ENCODE measurements around the gene TAS2R20. TPM values are rescaled to one million over a fixed set of nuclear protein-coding genes. Genes with fewer than 3 reads are reported as not detected.

TAS2R20 gene
- total and polyA plus RNA-seq, 2 experiments from 2014 or later: 3.9 TPM; not detected in 1

DNA sequence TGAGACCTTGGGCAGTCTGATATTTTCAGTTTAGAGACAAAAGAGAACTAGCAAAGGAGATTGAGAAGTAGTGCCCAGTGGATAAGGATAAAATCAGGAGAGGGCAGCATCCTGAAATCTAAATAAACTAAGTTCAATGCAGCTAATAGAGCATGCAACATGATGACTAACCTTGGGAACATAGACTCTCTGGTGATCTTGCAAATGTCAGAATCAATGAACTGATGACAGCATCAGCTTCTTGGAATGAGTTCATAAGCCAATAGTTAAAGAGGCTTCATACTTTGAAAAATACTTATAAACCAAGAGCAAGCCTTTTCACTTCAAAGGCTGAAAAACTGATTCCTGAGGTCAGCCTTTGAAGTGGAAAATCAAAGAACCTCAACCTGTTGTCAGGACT lies 16.1 kb upstream of the TAS2R20 start (continued):
- TF ChIP-seq, protein P1, sequence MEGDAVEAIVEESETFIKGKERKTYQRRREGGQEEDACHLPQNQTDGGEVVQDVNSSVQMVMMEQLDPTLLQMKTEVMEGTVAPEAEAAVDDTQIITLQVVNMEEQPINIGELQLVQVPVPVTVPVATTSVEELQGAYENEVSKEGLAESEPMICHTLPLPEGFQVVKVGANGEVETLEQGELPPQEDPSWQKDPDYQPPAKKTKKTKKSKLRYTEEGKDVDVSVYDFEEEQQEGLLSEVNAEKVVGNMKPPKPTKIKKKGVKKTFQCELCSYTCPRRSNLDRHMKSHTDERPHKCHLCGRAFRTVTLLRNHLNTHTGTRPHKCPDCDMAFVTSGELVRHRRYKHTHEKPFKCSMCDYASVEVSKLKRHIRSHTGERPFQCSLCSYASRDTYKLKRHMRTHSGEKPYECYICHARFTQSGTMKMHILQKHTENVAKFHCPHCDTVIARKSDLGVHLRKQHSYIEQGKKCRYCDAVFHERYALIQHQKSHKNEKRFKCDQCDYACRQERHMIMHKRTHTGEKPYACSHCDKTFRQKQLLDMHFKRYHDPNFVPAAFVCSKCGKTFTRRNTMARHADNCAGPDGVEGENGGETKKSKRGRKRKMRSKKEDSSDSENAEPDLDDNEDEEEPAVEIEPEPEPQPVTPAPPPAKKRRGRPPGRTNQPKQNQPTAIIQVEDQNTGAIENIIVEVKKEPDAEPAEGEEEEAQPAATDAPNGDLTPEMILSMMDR (conservative IDR thresholded peaks at IDR 0.05; ENCODE audit: low read depth in 2 of 2): no peak
- TF ChIP-seq JUNB (IDR thresholded peaks at IDR 0.05; ENCODE audit: unreplicated experiment) (no peak), NANOG (IDR thresholded peaks at IDR 0.05; ENCODE audit: borderline replicate concordance) (no peak)

DNA sequence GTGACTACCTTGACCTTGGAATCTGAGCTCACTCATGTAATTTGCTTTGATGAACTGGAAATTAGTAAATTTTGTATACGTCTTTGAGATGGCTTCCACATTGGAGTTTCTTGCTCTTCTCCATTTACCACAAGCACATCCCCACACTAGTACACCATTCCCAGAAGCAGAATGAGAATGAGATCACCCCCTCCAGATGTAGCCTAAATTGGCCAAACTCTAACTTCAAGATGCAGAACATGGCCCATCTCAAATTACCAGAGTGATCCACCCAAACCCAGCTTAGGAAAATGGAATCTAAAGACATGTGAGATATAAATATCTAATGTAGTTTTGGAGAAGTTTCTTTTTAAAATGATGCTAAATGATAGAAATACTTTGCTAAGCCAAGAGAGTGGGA lies 9.5 kb upstream of the TAS2R20 start:
- no peak overlapping the region for H3K4me2 ChIP-seq
- H3K27me3 Mint-ChIP-seq (ENCODE audit: insufficient read depth, low read depth, poor library complexity): no peaks in the 10 kb centered on the region
- DNase-seq (ENCODE audit: low spot score) (no peak), ATAC-seq (no peak)
- H3K4me1 Mint-ChIP-seq: peaks cover 8% of the 10 kb centered on the region; the same call in 2 of the 3 replicates
- H2AFZ ChIP-seq: no peak overlapping the region
- H4K20me1 ChIP-seq (replicated peaks; ENCODE audit: insufficient read depth): no peaks in the 10 kb centered on the region
- H3K4me3 ChIP-seq: no peak overlapping the region
- no peaks in the 10 kb centered on the region for H3K36me3 Mint-ChIP-seq (ENCODE audit: low read depth)
- no peaks in the 10 kb centered on the region for H3K36me3 ChIP-seq (ENCODE audit: insufficient read depth)
- no peaks in the 10 kb centered on the region for H3K27me3 ChIP-seq (ENCODE audit: insufficient read depth)
- no peak overlapping the region for H3K27ac ChIP-seq (ENCODE audit: low read depth)
- no peaks in the 10 kb centered on the region for H3K9me3 Mint-ChIP-seq
- H3K4me1 ChIP-seq (ENCODE audit: insufficient read depth): no peaks in the 10 kb centered on the region
- no peaks in the 10 kb centered on the region for H3K9me2 ChIP-seq (ENCODE audit: insufficient read depth)
- no peaks in the 10 kb centered on the region for H3F3A ChIP-seq (replicated peaks; ENCODE audit: low read depth)
- H3K4me3 Mint-ChIP-seq: no peak overlapping the region
- H3K79me2 ChIP-seq (replicated peaks; ENCODE audit: insufficient read depth): no peaks in the 10 kb centered on the region
- no peak overlapping the region for H3K27ac Mint-ChIP-seq
- TF ChIP-seq, protein P2, sequence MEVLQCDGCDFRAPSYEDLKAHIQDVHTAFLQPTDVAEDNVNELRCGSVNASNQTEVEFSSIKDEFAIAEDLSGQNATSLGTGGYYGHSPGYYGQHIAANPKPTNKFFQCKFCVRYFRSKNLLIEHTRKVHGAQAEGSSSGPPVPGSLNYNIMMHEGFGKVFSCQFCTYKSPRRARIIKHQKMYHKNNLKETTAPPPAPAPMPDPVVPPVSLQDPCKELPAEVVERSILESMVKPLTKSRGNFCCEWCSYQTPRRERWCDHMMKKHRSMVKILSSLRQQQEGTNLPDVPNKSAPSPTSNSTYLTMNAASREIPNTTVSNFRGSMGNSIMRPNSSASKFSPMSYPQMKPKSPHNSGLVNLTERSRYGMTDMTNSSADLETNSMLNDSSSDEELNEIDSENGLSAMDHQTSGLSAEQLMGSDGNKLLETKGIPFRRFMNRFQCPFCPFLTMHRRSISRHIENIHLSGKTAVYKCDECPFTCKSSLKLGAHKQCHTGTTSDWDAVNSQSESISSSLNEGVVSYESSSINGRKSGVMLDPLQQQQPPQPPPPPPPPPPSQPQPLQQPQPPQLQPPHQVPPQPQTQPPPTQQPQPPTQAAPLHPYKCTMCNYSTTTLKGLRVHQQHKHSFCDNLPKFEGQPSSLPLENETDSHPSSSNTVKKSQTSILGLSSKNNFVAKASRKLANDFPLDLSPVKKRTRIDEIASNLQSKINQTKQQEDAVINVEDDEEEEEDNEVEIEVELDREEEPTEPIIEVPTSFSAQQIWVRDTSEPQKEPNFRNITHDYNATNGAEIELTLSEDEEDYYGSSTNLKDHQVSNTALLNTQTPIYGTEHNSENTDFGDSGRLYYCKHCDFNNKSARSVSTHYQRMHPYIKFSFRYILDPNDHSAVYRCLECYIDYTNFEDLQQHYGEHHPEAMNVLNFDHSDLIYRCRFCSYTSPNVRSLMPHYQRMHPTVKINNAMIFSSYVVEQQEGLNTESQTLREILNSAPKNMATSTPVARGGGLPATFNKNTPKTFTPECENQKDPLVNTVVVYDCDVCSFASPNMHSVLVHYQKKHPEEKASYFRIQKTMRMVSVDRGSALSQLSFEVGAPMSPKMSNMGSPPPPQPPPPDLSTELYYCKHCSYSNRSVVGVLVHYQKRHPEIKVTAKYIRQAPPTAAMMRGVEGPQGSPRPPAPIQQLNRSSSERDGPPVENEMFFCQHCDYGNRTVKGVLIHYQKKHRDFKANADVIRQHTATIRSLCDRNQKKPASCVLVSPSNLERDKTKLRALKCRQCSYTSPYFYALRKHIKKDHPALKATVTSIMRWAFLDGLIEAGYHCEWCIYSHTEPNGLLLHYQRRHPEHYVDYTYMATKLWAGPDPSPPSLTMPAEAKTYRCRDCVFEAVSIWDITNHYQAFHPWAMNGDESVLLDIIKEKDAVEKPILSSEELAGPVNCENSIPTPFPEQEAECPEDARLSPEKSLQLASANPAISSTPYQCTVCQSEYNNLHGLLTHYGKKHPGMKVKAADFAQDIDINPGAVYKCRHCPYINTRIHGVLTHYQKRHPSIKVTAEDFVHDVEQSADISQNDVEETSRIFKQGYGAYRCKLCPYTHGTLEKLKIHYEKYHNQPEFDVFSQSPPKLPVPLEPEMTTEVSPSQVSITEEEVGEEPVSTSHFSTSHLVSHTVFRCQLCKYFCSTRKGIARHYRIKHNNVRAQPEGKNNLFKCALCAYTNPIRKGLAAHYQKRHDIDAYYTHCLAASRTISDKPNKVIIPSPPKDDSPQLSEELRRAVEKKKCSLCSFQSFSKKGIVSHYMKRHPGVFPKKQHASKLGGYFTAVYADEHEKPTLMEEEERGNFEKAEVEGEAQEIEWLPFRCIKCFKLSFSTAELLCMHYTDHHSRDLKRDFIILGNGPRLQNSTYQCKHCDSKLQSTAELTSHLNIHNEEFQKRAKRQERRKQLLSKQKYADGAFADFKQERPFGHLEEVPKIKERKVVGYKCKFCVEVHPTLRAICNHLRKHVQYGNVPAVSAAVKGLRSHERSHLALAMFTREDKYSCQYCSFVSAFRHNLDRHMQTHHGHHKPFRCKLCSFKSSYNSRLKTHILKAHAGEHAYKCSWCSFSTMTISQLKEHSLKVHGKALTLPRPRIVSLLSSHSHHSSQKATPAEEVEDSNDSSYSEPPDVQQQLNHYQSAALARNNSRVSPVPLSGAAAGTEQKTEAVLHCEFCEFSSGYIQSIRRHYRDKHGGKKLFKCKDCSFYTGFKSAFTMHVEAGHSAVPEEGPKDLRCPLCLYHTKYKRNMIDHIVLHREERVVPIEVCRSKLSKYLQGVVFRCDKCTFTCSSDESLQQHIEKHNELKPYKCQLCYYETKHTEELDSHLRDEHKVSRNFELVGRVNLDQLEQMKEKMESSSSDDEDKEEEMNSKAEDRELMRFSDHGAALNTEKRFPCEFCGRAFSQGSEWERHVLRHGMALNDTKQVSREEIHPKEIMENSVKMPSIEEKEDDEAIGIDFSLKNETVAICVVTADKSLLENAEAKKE (CRISPR knock-in tag; IDR thresholded peaks at IDR 0.05): no peak
- TF ChIP-seq CREB1 (CRISPR knock-in tag; IDR thresholded peaks at IDR 0.05; ENCODE audit: low read depth) (no peak), EZH2 (IDR thresholded peaks at IDR 0.05; ENCODE audit: low read depth, unreplicated experiment) (no peak), NANOG (IDR thresholded peaks at IDR 0.05; ENCODE audit: borderline replicate concordance) (no peak), JUNB (IDR thresholded peaks at IDR 0.05; ENCODE audit: unreplicated experiment) (no peak), STAT1 (IDR thresholded peaks at IDR 0.05; ENCODE audit: unreplicated experiment) (no peak), ZNF331 (CRISPR knock-in tag; IDR thresholded peaks at IDR 0.05; ENCODE audit: low read depth) (no peak), EZH2phosphoT487 (IDR thresholded peaks at IDR 0.05; ENCODE audit: unreplicated experiment) (no peak), POLR2AphosphoS5 (IDR thresholded peaks at IDR 0.05; ENCODE audit: low read depth) (no peak)
- TF ChIP-seq, protein P1 (conservative IDR thresholded peaks at IDR 0.05; ENCODE audit: low read depth in 2 of 2): no peak
- TF ChIP-seq, protein P3, sequence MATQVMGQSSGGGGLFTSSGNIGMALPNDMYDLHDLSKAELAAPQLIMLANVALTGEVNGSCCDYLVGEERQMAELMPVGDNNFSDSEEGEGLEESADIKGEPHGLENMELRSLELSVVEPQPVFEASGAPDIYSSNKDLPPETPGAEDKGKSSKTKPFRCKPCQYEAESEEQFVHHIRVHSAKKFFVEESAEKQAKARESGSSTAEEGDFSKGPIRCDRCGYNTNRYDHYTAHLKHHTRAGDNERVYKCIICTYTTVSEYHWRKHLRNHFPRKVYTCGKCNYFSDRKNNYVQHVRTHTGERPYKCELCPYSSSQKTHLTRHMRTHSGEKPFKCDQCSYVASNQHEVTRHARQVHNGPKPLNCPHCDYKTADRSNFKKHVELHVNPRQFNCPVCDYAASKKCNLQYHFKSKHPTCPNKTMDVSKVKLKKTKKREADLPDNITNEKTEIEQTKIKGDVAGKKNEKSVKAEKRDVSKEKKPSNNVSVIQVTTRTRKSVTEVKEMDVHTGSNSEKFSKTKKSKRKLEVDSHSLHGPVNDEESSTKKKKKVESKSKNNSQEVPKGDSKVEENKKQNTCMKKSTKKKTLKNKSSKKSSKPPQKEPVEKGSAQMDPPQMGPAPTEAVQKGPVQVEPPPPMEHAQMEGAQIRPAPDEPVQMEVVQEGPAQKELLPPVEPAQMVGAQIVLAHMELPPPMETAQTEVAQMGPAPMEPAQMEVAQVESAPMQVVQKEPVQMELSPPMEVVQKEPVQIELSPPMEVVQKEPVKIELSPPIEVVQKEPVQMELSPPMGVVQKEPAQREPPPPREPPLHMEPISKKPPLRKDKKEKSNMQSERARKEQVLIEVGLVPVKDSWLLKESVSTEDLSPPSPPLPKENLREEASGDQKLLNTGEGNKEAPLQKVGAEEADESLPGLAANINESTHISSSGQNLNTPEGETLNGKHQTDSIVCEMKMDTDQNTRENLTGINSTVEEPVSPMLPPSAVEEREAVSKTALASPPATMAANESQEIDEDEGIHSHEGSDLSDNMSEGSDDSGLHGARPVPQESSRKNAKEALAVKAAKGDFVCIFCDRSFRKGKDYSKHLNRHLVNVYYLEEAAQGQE (IDR thresholded peaks at IDR 0.05; ENCODE audit: unreplicated experiment): no peak
